ENCODE results near the gene PSMC3. TPM values are rescaled to one million over a fixed set of nuclear protein-coding genes. Genes with fewer than 3 reads are reported as not detected.
"Not testable (repeated sequence)": the region's sequence is repeated elsewhere in the genome, so short reads cannot be mapped to it uniquely, and the experiment has no call there.

Gene PSMC3
- total RNA-seq, 4 donors from 2014 or later, result 81.0 to 164 (median 118) TPM

DNA sequence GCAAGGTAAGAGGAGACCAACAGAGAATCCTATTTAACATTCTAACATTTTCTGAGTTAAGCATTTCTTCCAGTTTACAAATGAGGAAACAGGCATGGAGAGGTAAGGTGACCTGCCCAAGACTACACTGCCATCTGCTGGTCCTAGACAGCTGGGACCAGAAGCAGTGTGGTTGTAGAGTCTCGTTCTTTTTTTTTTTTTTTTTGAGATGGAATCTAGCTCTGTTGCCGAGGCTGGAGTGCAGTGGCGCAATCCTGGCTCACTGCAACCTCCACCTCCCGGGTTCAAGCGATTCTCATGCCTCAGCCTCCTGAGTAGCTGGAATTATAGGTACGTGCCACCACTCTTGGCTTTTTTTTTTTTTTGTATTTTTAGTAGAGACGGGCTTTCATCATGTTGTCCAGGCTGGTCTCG lies 28.0 kb upstream of the PSMC3 start:
- 7 to 24% methylated on average over 5 to 6 of the region's 8 CpGs for WGBS, 2 donors
- H3K4me3 ChIP-seq (ENCODE audit: low read depth, poor library complexity, severe bottlenecking); intact Hi-C loops (cut with DNase I; ENCODE audit: low total_unique reads): not testable (repeated sequence)
- DNase-seq (ENCODE audit: low spot score in 2 of 2), result peak in 1 of 2 donors; percentile 58
- TF ChIP-seq, protein P1, sequence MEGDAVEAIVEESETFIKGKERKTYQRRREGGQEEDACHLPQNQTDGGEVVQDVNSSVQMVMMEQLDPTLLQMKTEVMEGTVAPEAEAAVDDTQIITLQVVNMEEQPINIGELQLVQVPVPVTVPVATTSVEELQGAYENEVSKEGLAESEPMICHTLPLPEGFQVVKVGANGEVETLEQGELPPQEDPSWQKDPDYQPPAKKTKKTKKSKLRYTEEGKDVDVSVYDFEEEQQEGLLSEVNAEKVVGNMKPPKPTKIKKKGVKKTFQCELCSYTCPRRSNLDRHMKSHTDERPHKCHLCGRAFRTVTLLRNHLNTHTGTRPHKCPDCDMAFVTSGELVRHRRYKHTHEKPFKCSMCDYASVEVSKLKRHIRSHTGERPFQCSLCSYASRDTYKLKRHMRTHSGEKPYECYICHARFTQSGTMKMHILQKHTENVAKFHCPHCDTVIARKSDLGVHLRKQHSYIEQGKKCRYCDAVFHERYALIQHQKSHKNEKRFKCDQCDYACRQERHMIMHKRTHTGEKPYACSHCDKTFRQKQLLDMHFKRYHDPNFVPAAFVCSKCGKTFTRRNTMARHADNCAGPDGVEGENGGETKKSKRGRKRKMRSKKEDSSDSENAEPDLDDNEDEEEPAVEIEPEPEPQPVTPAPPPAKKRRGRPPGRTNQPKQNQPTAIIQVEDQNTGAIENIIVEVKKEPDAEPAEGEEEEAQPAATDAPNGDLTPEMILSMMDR (IDR thresholded peaks at IDR 0.05), result peak in 1 of 3 donors; percentile 25

- no peak overlapping the region for H3K4me3 ChIP-seq (ENCODE audit: low read depth, poor library complexity, severe bottlenecking)
- no peak for TF ChIP-seq POLR2A (IDR thresholded peaks at IDR 0.05)
- TF ChIP-seq, protein P1 (IDR thresholded peaks at IDR 0.05), result no peak
- DNase-seq (ENCODE audit: low spot score in 2 of 2), result no peak
- 92% methylated on average over 8 of the region's 8 CpGs for WGBS, 2 donors
- intact Hi-C loops (cut with DNase I; ENCODE audit: low total_unique reads), result no loop called here
Observed at GRCh38 chr11:47453365-47453764, 27.1 kb upstream of the PSMC3 start.

DNA sequence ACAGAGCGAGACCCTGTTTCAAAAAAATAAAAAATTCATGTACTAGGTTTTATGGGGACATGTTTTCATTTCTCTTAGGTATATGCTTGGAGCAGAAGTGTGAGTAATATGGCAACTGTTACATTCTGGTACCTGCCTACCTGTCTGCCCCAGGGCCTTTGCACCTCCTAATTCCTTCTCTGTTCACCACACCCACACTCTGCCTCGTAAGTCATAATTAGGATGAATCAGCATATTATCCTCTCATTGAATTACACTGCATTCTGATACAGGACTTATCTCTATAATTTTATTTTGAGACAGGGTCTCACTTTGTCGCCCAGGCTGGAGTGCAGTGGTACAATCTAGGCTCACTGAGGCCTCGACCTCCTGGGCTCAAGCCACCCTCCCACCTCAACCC lies 25.8 kb upstream of the PSMC3 start:
- DNase-seq (ENCODE audit: low spot score in 2 of 2), result no peak
- H3K4me3 ChIP-seq (ENCODE audit: low read depth, poor library complexity, severe bottlenecking), result no peak overlapping the region
- no peak for TF ChIP-seq POLR2A (IDR thresholded peaks at IDR 0.05)
- TF ChIP-seq, protein P1 (IDR thresholded peaks at IDR 0.05), result no peak
- 87% methylated on average over 4 of the region's 4 CpGs for WGBS, 2 donors
- intact Hi-C loops (cut with DNase I; ENCODE audit: low total_unique reads), result no loop called here

DNA sequence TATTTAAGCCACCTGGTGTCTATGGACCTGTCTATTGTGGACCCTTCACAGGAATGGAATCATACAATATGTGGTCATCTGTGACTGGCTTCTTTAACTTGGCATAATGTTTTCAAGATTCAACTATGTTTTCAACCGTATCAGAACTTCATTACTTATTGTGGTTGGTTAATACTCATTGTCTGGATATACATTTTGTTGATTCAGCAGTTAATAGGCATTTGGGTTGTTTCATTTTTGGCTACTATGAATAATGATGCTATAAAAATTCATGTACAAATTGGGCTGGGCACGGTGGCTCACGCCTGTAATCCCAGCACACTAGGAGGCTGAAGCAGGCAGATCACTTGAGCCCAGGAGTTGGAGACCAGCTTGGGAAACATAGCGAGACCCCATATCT lies 25.2 kb upstream of the PSMC3 start:
- WGBS, 2 donors, result 57 to 58% methylated on average over 4 of the region's 4 CpGs
- intact Hi-C loops (cut with DNase I; ENCODE audit: low total_unique reads), result no loop called here
- TF ChIP-seq, protein P1 (IDR thresholded peaks at IDR 0.05), result no peak
- no peak for TF ChIP-seq POLR2A (IDR thresholded peaks at IDR 0.05)
- DNase-seq (ENCODE audit: low spot score in 2 of 2), result no peak
- H3K4me3 ChIP-seq (ENCODE audit: low read depth, poor library complexity, severe bottlenecking), result no peak overlapping the region

- 80 to 86% methylated on average over 8 of the region's 8 CpGs for WGBS, 2 donors
- TF ChIP-seq, protein P1 (IDR thresholded peaks at IDR 0.05), result no peak
- TF ChIP-seq POLR2A (IDR thresholded peaks at IDR 0.05), result no peak
- H3K4me3 ChIP-seq (ENCODE audit: low read depth, poor library complexity, severe bottlenecking), result no peak overlapping the region
- DNase-seq (ENCODE audit: low spot score in 2 of 2), result no peak
- intact Hi-C loops (cut with DNase I; ENCODE audit: low total_unique reads), result no loop called here
Observed at GRCh38 chr11:47449541-47449940, 23.3 kb upstream of the PSMC3 start.
